ENCODE data around the gene PLA1A.

GRCh38 chr3:119595639-119596334 is 1.9 kb upstream of the PLA1A start:
- TF ChIP-seq POLR2A (IDR thresholded peaks at IDR 0.05; ENCODE audit: low read depth, low read length), result no peak
- no peak for TF ChIP-seq CTCF (conservative IDR thresholded peaks at IDR 0.05; ENCODE audit: low read depth, low read length)
- TF ChIP-seq ELK1 (IDR thresholded peaks at IDR 0.05; ENCODE audit: borderline replicate concordance, low read depth, low read length), result no peak

Data from IMR-90 (cell line).